Measurements from ENCODE around the gene SORCS1.
"Not testable (repeated sequence)": the region's sequence is repeated elsewhere in the genome, so short reads cannot be mapped to it uniquely, and the experiment has no call there.

Gene SORCS1

DNA sequence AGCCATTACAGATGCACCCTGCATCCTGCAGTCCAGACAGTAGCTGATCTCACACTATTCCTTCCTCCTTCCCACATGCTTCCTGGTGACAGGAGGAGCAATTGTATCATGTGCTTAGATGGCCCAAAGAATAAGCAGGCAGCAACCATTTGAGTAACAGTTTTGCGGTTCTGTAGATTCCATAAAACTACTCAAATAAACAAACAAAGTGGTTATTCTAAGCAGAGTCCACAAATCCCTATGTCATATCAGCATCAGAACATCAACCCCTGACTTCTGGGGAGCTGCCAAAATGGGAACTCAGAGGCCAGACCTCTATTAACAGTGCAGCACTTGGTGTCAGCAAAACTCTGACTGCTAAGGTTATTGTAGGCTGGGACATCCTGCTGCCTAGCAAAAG lies 226.0 kb downstream of the SORCS1 start:
- DNase-seq, result no peak

DNA sequence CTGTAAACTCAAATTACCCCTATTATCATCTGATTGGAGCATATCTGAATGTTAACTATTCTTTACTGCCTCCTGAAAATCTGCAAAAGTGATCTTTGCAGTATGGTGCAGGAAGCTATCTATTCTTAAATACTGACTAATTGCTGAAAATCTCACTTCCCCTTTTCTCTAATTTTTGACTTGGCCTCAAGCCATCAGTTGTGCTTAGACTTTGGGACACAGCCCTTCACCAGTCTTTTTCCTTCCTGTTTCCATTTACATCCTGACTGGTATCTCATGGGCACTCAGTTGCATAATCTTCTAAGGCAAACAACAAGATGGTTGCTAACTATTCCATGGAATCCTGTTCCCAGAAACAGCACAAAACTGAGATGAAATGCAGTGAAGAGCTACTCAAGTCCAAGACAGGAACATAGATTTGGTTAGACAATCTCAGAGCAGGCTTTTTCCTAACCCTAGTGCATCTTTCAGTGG lies 228.5 kb downstream of the SORCS1 start:
- no peak for DNase-seq

DNA sequence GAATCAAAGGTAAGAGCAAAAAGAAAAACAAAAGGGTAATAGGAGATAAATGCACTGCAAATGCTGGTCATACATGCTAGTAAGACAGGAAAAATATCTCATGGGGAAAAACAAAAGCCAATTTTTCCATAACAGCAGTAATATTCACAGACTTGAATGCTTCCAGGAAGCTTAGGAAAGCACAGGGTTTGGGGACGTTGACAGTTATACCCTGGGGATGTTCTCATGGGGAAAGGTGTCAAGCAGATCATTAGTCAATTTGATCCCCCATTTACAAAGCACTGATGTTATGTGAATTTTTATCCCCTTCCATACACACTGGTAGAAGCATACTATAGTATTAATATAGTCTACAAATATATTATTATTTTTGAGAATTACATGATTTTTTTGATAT lies 232.7 kb downstream of the SORCS1 start:
- DNase-seq, result no peak

DNA sequence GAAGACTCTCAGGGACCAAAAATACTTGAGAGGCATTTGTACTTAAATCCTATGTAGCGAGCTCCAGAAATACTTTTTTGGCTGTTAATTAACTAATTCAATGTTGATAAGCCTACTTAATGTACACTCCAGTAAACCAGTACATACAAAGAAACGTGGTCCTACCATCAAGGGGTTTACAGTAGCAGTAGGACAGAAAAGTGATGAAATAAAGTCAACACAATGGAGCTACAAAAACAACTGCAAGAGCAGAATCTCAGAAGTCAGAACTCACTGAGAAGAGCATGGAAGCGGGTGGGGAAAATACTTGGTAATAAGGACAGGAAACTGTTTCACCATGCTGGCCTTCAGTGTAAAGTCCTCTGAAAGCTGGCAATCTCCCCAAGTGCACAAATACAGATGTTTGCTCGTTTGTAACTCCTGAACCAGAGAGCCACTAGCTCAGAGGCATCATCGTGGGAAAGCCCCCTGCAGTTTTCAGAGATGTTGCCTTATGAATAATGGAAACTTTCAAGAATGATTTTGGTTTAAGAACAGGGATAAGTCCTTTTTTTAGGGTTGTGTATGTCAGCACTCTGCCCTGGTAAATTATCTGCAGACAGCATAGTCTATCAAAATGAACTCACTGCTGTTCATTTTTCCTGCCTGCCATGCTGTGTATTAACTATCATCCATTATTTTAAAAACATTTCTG lies 233.2 kb downstream of the SORCS1 start:
- no peak for DNase-seq

DNA sequence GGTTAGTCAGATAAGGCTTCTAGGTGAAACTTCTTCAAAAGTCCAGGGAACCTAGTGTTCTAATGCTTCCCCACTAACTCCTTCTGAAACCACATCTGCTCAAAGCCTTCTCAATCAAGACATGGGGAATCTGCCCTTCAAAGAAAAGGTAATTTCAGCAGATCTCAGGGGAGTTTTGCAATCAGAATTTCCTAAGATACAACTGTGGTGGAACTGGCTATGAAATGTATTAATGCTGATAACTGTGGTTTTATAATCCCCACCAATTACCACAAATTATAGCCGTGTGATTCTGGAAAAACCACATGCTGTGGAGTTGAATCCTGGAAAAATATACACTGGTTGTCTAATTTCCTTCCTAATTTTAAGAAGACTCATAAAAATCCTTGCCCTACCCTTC lies 233.8 kb downstream of the SORCS1 start:
- no peak for DNase-seq

DNA sequence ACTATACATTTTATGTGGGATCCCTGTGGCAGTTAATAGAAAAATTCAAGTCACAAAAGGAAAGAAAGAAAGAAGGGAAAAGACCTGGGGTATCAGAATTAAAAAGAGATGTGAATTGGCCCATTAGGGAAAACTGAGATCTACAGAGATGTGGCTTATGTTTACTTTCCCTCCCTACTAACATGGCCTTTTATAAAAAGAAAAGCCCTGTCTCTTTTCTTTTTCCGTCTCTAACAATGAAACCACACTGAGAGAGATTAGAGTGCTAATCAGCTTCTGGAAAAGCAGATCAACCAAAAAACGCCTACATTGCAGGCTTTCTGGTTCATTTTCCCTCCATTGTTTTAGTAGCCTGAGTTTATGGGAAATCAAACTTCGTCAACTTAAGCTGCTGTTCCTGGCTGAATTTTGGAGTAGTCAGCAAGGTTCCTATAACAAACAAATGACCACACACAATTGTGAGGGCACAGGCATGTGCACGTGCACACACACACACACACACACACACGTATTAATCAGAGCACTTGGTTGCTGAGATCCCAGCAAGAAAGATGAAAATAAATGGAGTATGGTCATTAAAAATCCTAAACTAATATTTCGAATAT lies 235.1 kb downstream of the SORCS1 start:
- DNase-seq, result no peak

DNA sequence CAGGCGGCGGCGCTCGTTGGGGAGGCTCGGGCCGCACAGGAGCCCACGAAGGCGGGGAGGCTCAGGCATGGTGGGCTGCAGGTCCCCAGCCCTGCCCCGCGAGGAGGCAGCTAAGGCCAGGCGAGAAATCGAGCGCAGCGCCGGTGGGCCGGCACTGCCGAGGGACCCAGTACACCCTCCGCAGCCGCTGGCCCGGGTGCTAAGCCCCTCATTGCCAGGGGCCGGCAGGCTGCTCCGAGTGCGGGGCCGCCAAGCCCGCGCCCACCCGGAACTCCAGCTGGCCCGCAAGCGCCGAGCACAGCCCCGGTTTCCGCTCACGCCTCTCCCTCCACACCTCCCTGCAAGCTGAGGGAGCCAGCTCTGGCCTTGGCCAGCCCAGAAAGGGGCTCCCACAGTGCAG lies 236.4 kb downstream of the SORCS1 start:
- not testable (repeated sequence) for DNase-seq

DNA sequence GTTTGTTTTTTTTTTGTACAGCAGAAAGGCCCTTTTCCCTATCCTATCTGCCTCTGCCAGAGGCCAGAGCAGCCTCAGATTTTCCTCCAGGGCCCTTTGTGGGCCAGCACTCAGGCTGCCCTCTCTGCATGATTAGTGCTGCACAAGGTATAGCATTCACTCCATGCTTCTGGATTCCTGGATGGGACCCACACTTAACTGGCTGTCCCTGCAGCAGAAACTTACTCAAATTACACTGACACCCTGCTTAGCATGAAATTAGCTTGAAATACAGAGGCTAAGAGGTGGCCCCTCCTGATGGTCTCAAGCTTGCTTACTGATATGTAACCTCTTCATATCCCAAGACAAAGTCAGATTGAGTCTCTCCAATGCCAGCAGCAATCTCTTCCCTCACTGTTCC lies 239.3 kb downstream of the SORCS1 start:
- DNase-seq, result no peak

DNA sequence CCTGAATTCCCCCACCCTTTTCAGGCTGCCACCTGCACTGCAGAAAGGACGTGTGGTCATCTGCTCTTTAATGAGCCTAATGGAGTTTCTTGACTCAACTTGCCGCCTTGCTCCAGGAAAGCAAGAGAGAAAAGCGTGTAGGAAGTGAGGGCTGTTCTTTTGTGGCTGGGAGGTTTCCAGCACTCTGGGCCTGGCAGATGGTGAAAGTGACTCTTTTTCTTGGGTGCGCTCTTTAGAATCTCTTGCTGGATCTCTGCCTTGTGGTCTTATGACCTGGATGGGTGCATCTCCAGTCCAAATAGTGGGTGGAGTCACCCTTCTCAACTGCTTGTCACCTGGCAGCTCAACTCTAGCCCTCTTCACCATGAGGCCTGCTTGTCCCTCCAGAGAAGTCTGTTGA lies 244.0 kb downstream of the SORCS1 start:
- DNase-seq, result no peak

DNA sequence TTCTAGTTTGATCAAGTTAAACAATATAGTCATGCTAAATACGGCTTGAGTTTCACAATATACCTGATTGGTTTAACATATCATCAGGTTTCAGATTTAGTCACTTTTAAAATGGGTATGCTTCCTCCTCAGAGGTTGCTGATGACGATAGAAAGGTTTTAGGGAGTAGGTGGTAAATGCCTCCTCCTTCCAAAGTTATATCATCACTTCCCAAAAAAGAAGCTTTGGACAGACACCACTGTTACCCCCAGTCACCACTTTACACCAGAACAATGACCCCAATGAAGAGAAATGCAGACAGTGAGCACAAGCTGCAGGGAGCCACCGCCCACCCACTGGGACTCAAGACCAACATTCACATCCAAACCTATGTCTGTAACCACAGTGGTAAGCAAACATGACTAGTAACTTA lies 244.6 kb downstream of the SORCS1 start:
- DNase-seq, result no peak

DNA sequence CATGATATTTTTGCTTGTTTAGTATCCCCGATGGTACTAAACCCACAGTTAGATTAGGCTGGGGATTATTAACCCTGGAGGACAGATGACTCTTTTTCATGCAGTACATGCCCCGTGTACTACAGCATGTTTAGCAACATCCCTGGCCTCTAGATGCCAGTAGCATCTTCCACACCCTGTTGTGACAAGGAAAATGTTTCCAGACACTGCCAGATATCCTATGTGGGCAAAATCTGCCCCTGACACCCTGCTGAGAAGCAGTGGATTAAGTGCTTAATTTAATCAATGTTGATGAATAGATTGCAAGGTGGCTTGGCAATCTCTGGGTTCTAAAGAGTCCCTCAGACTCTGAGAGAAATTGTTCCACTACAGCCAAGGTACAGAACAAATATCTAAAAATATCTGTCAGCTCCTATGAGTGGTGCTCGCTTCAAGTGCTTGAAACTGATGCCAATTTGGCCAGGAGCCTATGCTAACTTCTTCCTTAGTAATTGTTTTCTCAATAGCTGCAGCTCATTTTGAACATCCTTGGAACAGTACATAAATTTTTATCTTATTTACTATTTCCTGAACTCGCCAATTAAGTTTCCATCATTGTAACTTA lies 247.0 kb downstream of the SORCS1 start:
- no peak for DNase-seq

DNA sequence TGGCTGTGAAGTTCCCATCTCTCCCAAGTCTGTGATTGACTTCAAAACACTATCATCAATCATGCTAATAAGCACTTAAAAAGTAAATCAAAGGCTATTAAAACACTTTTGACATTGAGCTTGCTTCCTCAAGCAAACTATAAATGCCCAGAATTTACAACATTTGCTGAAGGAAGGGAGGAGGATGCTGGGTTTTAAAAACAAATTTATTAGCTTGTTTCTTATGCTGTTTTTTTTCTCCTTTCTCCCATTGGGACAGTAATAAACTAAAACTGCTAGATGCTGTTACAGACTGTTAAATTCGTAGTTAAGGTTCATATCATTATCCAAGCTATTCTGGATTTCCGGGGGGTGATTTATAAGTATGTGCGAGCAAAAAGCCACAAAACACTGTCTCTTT lies 250.5 kb downstream of the SORCS1 start:
- no peak for DNase-seq

DNA sequence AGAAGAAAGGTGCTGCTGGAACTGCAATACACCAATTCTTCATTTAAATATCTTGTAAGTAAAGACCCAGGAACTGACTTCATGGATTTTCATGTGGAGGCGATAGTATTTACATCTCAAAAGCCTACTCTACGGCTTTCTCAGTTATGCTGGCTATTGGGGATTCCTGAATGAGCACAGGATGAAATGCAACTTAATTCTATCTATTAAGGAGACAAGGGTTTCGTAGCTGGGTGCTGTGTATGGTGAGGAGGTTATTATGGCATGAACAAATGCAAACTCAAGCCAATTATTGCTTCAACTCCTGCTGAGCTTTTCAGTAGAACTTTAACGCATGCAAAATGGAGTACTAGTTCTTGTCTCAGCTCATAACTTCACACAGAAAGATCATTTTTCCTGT lies 251.2 kb downstream of the SORCS1 start:
- no peak for DNase-seq

DNA sequence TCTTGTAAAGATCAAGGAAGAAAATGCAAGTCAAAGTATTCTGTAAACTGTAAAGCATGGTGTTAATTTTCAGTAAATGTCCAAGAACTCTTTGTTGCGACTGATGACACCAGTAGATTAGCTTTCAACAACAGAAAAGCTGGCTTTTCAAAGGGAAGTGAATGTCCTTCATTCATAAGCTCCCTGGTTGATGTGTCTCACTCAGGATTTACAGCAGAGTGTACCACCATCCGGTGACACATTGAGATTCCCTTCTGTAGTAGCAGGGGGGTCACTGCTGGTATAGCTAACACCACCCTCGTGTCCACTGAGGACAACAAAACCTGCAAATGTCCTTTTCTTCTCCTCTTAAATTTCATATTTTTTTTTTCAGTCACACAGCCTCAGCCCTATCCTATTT lies 253.4 kb downstream of the SORCS1 start:
- no peak for DNase-seq

DNA sequence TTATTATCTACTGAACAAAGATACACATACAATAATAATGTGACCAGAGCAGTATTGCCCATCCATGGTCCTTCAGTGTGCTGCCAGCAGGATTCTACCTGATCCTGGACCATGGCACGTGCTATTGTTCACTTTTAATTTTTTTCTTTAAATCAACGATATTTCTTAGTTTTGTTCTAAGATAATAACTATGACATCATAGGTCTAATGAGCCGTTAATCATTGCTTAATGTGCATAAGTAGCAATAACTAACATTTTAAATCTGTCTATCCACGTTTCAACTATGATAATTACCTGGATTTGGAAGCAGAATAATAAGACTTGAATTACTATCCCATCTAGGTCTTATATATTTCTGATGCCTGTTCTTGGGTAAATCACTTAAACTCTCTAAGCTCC lies 253.8 kb downstream of the SORCS1 start:
- no peak for DNase-seq

DNA sequence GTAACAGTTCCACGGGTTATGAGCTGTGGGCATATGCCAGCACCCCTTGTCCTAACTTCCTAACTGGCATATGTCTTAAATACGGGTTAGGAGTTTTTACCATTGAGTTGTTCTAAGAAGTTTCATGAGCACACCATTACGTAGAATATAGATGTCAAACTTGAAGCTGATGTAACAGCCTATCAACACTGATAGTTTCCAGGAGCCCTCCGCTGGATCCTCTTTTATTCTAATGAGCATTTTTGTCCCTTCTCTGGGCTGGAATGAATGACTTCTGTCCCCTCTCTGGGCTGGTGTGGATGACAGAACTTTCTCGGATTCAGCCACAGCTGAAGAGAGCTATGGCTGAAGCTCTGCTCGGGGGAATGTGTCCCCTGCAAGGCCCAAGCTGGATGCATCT lies 256.3 kb downstream of the SORCS1 start:
- no peak for DNase-seq

DNA sequence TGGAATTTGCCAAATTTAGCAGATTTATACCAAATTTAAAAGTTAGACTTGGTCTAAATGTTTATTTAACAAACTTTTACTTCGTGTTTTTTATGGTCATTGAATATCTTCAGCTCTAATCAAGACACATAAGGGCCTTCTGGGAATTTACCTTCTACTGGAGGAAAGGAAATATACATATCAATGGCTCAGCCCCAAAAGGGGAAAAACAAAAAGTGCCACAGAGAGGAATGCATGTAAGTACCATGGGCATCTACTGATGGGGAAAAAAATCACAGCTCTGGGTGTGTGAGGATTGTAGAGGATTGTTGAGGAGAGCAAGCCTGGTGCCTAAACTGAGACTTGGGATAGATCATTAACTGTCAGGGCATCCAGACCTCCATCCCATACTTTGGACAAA lies 260.3 kb downstream of the SORCS1 start:
- no peak for DNase-seq

DNA sequence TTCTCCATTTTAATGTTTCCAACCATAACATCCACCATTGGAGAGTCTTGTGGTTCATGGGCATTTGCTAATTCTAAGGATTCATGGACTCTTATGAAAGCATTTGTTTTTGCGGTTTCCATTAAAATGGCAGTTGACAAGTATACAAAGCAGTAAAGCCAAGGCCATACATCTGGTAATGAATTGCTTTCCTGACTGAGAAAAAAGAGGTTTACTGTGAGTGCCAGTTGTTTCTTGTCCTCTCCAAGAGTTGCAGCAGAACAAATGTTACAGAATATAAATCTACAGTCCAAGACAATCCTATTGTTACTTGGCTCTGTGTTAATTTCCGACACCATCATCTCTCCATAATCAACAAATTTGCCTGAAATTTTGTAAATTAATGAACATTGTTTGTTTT lies 261.3 kb downstream of the SORCS1 start:
- DNase-seq, result no peak

DNA sequence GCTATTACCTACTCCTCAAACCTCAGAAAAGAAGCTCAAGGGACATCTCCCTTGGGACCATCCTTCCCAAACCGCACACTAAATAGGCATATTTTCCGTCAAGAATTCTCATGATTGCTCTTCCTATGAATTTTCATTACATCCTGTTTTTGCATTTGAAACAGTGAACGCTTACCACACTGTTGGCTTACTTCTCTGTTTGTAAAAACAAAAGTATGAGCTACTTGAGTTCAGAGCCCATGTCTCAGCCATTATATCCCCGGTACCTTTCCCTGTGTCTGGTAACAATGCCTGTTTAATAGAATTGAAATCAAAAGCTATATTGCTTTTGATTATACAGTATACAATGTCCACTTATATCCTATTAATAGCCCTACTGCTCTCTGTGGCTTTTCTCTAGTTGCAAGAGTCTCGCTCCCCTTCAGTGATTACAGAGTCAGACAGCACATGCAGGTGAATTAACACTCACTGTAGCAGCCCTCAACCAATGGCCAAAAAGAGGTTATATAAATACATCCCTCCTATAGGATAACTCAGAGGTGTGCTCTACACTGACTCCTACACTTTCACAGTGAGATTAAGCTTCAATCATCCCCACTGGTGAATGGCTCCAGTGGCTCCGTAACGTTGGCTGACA lies 264.4 kb downstream of the SORCS1 start:
- no peak for DNase-seq

DNA sequence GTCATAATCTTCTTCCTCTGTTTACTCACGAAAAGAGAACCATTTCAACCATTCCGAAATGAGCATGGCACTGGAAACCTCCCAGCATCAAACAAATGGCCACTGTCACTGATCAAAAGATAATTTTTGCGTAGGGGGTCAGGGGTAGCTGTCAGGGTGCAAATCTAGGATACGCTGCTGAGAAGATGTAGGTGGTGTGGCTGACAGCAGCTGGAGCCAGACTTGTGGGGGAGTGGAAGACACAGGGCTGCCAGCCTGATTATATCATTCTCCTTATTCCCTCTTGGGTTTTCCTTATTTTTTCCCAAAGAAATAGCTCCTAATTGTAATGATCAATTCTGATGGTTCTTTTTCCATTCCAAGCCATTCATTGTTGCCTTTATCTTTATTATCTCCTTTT lies 266.1 kb downstream of the SORCS1 start:
- no peak for DNase-seq

DNA sequence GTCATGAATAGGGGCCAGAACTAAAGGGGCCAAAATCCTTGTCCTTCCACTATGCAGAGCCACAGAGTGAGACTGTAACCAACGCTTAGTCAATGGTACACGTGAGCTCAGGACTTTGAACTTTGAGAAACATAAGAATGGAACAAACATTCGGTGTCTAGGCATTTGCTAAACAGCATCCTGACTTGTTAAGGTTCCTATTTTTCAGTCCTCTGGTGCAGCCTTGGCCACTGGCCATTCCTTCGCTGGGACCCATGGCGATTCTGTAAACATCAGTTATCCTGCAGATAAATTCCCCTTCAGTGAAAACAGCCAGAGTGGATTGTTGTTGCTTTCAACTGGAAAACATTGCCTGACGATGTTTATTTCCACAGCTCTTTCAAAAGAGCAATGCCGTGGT lies 266.8 kb downstream of the SORCS1 start:
- DNase-seq, result no peak

DNA sequence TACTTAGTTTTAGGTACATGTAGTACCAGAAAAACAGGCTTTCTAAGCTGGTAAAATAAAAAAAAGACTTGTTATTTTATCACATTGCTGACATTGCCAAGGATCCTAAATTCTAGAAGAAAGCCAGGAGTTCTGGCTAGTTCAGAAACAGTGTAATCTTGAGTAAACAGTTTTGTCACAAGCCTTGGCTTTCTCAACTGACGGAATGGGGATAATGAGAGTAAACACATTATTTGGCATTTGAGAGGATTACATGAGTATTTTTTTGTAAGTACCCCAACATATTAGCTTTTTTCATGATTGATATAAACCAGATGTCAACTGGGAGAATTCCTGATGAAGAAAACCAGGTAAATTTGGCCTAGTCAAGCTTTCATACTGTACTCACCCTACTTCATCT lies 269.8 kb downstream of the SORCS1 start:
- no peak for DNase-seq

DNA sequence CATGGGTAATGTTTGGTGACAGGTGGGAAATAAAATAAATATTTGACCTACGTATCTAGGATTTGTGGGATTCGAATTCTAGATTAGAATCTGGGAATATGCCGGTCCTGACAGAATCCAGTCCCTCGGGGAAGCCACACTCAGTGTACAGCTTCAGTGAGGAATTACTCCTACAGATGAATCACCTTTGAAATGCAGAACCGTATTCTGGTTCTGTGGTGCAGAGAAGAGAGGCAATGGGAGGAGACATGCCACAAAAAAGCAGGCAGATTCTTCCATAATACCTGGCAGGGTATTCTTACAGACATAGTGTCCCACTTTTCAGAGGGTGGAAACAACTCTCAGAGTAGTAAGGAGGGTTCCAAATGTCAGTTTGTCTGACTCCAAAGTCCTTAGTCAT lies 286.9 kb downstream of the SORCS1 start:
- DNase-seq, result no peak

DNA sequence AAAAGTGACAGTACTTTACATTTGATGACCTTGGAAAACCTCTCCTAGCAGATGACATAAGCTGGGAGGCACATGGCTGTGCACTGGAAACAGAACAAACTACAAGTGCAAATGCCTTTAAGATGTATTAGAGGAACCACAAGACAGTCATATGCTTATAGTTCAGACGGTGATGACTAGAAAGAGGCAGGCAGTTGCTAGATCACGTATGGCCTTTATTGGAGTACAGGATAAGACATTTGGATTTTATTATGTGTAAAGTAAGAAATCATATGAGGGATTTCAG lies 290.0 kb downstream of the SORCS1 start:
- DNase-seq, result no peak
